ENCODE measurements around the gene CHP2.
"Not testable (repeated sequence)": the region's sequence is repeated elsewhere in the genome, so short reads cannot be mapped to it uniquely, and the experiment has no call there.

CHP2 gene

DNA sequence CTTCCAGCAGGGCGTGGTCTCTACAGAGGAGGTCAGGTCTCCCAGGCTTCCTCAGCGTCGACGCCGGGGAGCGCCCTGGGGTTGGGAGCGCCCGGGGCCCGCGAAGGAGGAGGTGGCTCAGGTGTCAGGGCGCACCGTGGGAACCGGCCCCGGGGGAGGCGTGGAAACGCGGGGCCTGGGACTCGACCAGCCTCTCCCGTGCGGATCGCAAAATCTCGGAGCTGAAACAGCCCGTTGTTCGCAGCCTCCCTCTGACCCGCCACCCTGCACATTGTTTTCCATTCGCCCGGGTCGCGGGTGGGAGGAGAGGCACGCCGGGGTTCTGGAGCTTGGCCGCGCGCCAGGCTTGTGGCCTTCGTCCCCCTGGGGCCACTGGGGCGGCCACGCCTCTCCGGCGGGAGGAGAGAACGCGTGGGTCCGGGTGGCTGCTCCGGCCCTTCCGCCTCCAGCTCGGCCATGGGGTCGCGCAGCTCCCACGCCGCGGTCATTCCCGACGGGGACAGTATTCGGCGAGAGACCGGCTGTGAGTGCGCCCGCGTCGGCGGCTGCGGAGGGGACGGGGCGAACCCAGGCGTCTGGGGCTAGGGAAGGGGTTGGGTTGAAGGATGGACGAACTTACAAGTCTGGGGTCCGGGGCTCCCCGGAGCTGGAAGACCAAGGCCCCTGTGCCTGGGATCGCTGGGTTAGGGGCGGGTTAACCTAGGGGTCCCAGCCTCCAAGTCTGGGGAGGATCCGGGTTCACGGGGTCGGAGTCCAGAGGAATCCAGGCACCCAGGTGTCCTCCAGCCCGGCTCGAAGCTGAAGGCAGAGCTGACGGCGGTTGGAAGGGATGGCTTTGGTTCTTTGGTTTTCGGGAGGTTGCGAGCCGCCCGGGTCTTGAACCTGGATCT is at the start of gene CHP2:
Gene CHP2, plus strand, starts transcription at position 433 of the 890 bp plus-strand sequence. Its CDS starts 24 bp downstream, at position 457.
- DNase-seq, result no peak

DNA sequence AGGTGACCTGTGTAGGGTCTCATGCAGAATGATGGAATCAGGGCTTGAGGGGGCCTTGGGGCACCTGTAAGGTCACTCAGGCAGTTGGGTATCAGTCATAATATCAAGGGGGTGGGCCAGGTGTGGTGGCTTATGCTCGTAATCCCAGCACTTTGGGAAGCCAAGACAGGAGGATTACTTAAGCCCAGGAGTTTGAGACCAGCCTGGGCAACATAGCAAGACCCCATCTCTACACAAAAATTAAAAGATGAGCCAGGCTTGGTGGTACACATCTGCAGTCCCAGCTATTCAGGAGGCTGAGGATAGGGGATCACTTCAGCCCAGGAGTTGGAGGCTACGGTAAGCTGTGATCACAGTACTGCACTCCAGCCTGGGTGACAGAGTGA is 49.3 kb upstream of the CHP2 start:
- no peak for DNase-seq

DNA sequence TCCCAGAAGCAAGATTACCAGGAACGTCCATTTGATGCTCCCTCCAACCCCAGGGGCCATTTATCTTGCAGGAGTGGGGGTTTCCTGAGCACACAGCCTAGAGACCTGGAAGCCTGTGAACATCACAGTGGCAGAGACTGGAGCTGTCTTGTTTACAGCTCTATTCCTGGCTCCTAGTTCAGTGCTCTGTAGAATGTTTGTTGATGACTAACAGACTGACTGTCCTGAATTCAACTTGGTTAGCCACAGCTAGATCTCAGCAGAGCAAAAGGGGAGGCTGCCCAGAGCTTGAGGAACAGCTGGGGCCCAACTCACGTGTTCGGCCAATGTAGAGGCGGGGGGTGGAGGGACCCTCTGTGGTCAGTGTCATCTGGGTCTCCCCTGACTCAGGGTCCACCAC is 48.4 kb upstream of the CHP2 start:
- no peak for DNase-seq

DNA sequence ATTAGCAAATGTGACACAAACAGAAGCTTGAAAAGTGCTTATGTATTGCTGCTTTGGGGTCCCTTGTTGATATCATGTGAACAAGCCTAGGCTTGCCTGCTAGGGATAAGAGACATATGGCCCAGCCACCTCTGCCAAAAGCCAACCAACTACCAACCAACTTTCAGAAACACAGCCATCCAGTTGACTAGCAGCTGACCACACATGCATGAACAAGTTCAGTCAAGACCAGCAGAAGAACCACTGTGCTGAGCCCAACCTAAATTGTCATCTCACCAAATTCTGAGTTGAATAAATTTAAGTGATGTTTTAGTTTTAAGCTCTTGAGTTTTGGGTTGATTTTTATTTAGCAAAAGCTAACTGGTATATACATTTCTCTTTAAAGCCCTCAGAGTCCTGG is 45.3 kb upstream of the CHP2 start:
- DNase-seq, result no peak

DNA sequence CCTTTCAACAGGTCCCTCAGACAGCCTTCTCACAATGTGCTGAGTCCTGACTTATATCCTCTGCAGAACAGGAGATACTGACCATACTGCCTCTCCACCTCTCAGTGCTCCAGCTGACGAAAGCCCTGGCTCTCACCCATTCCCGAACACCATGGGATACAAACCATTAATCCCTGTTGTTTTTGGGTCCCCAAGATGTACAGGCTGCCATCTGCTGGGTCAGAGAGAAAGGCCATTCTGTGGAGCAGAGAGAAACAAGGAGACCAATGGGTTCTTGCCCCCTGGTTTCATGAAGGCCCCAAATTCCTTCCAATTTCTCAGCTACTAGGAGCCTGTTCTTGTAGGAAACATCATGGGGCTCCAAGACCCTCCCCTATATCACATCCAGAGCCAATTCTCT is 44.8 kb upstream of the CHP2 start:
- DNase-seq, result no peak

DNA sequence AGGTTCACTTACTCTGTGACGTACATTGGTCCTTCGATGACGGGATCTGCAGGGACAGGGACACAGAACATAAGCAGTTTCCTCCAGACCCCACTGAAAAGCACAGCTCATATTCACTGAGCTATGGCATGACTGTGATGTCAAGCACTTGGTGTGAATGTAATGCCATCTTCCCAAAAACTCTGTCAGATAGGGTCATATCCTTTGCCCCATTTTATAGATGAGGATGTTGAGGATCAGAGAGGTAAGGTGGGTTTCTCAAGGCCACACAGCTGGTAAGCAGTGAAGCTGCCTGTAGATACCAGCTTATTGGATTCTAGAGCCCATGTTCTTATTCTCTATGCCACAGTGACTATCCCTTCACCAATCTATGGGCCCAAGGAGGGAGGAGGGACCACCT is 44.3 kb upstream of the CHP2 start:
- DNase-seq, result no peak

DNA sequence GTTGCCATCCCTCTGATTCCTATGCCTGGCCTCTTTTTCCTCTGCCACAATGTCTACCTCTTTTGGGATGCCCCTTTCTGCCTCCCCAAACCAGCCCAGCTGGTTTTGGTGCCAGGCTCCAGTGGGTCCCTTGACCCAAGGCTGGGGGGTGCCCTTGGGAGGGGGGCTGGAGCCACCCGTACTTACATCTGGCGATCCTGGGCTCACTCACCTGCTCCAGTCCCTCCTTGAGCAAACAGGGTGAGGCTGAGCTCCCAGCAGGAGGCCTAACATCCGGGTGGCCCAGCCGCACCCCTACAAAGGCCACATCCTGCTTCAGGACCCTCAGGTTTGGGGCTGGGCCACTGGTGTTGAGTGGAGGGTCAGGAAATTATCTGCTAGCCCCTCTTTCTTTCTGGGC is 43.0 kb upstream of the CHP2 start:
- DNase-seq, result no peak

DNA sequence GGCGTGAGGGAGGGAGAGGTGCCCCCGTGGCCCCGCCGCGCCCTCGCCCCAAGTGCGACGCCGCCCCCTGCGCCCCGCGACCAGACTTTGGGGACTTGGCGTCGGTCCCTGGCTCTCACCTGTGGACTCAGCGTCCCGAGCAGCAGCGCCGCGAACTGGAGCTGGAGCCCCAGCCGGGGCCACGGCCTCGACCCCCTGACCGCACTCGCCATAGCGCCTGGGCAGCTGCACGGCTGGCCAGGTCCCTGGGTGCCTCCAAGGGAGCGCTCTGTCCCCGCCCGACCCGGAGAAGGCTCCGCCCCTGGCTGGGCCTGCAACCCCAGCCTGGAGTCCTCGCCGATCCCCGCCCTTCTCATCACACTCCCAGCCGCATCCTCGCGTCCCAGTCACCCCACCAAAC is 41.9 kb upstream of the CHP2 start, which contains the start of gene ERN2:
Gene ERN2, minus strand, starts transcription at position 247 of the 400 bp plus-strand sequence. Its CDS starts 35 bp downstream, at position 212.
- DNase-seq, result no peak

DNA sequence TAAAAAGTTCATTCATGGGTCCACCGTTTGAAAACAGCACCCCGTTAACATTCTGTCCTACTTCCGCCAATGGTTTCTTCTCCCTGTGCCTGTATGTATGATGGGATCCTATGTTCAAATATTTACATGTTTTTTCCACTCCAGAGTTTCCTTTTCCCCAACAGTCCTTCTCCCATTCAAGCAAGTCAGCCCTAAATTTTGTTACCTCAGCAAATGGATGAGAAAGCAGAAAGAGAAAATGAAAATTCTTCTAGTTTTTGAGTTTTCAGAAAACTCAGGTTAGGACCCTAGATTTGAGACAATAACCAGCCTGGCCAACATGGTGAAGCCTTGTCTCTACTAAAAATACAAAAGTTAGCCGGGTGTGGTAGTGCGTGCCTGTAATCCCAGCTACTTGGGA is 38.3 kb upstream of the CHP2 start:
- DNase-seq, result no peak

DNA sequence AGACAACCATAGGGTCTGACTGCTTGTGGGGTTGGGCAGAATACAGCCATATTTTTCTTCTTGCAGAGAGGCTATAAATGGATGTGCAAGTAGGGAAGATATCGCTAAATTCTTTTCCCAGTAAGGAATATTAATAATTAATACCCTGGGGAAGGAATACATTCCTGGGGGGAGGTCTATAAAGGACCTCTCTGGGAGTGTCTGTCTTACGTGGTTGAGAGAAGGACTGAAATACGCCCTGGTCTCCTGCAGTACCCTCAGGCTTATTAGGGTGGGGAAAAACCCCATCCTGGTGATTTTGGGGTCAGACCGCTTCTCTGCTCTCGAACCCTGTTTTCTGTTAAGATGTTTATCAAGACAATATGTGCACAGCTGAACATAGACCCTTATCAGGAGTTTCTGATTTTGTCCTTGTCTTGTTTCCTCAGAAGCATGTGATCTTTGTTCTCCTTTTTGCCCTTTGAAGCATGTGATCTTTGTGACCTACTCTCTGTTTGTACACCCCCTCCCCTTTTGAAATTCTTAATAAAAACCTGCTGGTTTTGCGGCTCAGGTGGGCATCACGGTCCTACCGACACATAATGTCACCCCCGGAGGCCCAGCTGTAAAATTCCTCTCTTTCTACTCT is 32.1 kb upstream of the CHP2 start:
- not testable (repeated sequence) for DNase-seq

DNA sequence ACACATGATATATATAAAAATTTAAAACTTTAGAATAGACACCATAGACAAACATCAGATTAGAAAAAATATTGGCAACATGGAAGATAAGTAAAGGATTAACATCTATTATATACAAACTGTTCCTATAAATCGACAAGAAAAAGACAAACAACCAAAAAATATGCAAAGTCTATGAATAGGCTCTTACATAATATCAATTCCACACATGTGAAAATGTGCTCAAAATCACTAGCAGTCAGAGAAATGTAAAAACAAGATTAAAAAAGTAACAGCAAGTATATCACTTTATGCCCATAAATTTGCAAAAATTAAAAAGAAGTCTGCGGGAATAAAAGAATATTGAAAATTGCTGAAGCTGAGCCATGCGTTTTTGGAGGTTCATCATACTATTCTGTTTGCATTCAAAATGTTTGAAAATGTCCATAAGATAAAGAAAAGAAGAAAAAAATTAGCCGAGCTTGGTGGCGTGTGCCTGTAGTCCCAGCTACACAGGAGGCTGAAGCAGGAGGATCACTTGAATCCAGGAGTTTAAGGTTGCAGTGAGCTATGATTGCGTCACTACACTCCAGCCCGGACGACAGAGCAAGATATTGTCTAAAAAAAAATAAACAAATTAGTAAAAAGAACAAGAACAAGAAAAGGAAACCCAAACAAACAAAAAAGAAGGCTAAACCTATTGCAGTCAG is 30.6 kb upstream of the CHP2 start:
- DNase-seq, result no peak

DNA sequence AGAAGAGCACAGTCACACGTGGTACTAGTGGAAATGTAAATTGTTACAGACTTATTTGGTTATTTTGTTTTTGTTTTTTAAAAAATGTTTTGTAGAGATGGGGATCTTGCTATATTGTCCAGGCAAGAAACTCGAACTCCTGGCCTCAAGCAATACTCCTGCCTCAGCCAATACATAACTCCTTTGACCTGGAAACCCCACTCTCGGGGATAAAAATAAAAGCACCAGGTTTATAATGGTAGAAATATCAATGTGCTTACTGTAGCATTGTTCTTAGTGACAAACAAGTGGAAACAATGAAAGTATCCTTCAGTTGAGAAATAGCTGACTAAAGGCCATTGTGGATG is 30.1 kb upstream of the CHP2 start:
- no peak for DNase-seq

DNA sequence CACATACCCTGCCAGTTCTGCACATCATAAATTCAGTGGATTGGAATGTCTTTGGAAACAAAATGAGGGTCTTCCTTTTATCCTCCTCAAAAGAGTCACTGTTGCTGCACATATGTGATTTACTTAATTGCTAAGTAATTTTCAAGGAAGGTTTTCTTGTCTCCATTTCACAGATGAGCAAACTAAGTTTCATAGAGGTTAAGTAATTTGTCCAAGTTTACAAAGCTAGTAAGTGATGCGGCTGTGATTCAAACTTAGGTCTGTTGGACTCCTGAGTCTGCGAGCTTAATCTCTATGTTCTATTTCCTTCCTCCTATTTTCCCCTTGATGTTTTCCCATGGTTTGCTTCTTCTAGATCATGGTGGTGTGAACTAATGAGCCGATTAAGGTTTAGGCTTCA is 28.1 kb upstream of the CHP2 start:
- no peak for DNase-seq

DNA sequence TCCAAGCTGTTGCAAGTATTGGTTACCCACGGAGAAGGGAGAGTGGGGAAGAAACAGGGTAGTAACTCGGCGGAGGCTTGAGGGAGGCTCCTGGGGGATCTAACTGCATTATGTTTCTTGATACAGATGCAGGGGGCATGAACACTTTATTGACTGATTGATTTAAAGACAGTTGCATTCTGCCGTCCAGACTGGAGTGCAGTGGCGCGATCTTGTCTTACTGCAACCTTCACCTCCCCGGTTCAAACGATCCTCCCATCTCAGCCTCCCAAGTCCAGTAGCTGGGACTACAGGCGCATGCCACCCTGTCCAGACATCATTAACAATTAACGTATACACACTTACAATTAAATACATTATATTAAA is 26.7 kb upstream of the CHP2 start:
- no peak for DNase-seq

DNA sequence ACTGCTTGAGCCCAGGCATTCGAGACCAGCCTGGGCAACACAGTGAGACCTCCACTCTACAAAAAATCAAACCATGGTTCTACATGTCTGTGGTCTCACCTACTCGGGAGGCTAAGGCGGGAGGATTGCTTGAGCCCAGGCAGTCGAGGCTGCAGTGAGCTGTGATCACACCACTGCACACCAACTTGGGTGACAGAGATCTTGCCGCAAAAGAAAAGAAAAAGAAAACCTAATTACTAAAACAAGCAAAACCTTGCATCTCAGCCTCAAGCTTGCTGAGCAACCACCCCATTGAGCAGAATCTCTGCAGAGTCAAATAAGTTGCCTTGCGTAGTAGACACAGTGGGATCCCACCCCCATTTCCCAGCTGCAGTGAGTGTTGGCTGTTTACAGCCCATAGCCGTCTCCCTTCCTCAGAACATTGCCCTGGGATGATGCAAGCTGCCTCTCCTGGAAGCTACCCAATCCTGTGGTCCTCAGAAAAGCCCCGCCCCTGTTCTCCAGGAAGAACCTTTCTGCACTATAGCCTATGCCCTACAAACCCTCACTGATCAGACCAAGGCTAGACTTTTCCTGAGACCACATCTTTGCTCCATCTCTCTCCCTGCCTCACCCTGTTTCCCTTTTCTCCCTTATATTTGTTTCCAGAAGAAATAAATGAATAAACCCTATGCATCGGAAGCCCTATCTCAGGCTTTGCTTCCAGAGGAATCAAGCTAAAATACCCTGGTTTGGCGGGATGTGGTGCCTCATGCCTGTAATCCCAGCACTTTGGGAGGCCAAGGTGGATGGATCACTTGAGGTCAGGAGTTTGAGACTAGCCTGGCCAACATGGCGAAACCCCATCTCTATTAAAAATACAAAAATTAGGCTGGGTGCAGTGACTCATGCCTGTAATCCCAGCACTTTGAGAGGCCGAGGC is 25.1 kb upstream of the CHP2 start:
- DNase-seq, result no peak

DNA sequence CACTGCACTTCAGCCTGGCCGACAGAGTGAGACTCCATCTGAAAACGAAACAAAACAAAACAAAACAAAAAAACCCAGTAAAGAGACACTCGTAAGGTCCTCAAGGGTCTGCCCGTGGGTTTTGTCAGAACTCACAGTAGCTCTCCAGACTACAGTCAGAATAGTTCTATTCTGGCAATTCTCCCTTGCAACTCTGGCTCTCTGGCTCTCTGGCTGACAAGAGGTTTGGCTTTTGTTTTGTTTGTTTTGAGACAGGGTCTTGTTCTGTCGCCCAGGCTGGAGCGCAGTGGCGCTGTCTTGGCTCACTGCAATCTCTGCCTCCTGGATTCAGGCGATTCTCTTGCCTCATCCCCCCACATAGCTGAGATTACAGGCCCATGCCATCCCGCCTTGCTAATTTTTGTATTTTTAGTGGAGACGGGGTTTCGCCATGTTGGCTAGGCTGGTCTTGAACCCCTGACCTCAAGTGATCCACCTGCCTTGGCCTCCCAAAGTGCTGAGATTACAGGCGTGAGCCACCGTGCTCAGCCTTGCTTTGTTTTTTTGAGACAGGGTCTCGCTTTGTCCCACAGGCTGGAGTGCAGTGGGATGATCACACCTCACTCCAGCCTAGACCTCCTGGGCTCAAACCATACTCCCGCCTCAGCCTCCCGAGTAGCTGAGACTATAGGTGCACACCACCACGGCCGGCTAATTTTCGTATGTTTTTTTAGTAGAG is 20.5 kb upstream of the CHP2 start:
- no peak for DNase-seq

DNA sequence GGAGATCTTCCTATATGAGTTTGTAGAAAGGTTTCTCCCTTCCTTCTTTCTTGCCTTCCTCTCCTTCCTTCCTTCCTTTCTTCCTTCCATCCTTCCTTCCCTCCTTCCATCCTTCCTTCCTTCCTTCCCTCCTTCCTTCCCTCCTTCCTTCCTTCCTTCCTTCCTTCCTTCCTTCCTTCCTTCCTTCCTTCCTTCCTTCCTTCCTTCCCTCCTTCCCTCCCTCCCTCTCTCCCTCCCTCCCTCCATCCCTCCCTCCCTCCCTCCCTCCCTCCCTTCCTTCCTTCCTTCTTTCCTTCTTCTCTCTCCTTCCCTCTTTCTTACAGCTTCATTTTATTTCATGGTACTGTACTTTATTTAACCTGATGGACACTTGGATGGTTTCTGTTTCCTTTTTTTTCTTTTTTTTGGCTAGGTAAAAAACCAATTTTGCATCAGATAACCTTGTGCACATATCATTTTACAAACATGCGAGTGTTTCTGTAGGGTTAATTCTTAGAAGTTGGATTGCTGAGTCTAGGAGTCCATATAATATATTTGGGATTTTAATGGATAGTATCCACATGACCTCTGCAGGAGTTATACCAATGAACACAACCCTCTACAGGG is 17.3 kb upstream of the CHP2 start:
- DNase-seq, result not testable (repeated sequence)

DNA sequence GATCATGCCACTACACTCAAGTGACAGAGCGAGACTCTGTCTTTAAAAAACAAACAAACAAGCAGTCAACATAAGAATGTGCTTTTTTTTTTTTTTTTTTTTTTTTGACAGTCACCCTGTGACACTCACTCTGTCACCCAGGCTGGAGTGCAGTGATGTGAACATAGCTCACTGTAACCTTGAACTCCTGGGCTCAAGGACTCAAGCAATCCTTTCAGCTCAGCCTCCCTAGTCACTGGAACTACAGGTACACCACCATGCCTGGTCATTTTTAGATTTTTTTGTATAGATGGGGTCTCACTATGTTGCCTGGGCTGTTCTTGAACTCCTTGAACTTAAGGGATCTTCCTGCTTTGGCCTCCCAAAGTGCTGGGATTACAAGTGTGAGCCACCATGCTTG is 15.3 kb upstream of the CHP2 start:
- DNase-seq, result no peak

DNA sequence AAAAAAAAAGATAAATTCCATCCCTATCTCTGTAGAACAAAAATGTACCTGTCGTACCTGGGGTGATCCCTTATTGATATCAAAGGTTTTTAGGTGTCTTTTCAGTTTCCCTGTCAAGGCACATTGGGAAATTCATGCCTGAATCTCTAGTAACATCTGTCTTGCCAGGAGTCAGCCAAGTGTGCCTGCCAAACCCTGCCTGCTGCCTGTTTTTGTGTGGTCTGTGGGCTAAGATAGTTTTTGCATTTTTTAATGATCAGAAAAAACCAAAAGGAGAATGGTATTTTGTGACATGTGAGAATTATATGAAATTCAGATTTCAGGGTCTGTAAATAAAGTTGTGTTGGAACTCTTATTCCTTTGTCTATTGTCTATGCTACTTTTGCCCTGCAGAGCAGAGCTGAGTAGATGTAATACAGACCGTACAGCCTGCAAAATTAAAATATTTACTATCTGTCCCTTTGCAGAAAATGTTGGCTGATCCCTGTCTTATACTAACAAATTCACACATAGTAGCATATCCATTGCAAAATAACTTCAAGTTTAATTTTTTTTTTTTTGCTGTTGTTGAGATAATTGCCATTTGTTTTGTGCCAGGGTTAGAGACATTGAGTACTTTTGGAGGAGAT is 13.0 kb upstream of the CHP2 start:
- DNase-seq, result no peak

DNA sequence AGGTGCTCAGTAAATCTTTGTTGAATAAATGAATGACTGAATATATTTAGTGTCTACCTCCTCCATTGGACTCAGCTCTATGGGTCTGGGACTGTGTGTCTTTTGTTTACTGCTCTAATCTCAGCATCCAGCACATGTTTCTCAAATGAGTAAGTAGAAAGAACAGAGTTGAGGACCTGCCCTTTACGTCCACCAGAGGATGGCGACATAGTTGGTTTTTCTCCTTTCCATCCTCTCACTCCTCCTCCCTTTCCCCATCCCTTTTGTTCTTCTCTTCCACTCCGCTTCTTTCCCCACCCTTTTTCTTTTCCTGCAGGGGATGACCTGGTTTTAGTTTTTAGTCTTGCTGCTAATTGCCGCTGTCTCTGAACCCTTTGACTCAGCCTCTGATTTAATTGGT is 12.1 kb upstream of the CHP2 start:
- DNase-seq, result no peak

DNA sequence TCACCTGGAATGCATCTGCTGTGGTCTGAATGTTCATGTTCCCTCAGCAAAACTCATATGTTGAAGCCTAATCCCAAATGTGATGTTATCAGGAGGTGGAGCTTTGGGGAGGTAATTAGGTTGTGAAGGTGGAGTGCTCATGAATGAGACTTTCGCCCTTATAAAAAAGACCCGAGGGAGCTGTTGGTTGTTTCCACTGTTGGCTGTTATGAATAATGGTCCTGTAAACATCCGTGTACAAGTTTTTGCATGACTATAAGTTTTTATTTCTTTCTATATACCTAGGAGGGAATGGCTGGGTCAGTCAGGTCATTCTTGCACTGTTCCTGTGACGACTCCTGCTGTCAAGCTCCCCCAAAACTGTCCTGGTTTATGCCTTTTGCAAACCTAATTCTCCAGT is 9.6 kb upstream of the CHP2 start:
- no peak for DNase-seq

Measured in activated CD8-positive, alpha-beta memory T cell treated with anti-CD3 and anti-CD28 coated beads, Interleukin-2, amount 50 U/mL, for 48 hours (primary cell).